Stimulated activated CD8-positive, alpha-beta memory T cell treated with anti-CD3 and anti-CD28 coated beads, Interleukin-7, amount 100 ng/mL, for 48 hours (primary cell): ENCODE measurements around the gene DDAH2.
"Not testable (repeated sequence)": the region's sequence is repeated elsewhere in the genome, so short reads cannot be mapped to it uniquely, and the experiment has no call there.

Source experiments
- DNase-seq, 2 donors: peaks; one replicate each; pipeline ENCODE4 v3.0.0-alpha.2; 2020; ENCODE audit warnings: low read depth in 1 of 2; ENCODE audit errors: extremely low read depth in 1 of 2

DDAH2 gene

GRCh38 chr6:31715022-31715958 is 13.8 kb downstream of the DDAH2 start, which contains the start of gene LY6G6D:
Gene LY6G6D (plus strand): TSS chr6:31715348. CDS start chr6:31715356, 8 bp downstream.
- DNase-seq: no peak

- no peak for DNase-seq
These were observed 15.0 kb downstream of the DDAH2 start for GRCh38 chr6:31713991-31714684.

- no peak for DNase-seq
These were observed 15.6 kb downstream of the DDAH2 start for GRCh38 chr6:31713465-31713864.

GRCh38 chr6:31712296-31712695 is 16.8 kb downstream of the DDAH2 start:
- no peak for DNase-seq

GRCh38 chr6:31711233-31711632 is 17.9 kb downstream of the DDAH2 start:
- DNase-seq: no peak

- DNase-seq: no peak
These were observed 18.4 kb downstream of the DDAH2 start for GRCh38 chr6:31710523-31711219.

GRCh38 chr6:31709157-31709556 is 19.9 kb downstream of the DDAH2 start:
- DNase-seq: not testable (repeated sequence)

- DNase-seq: no peak
These were observed 20.9 kb downstream of the DDAH2 start for GRCh38 chr6:31708224-31708623.

GRCh38 chr6:31707701-31708100 is 21.4 kb downstream of the DDAH2 start:
- DNase-seq: no peak

- DNase-seq: no peak
These were observed 22.5 kb downstream of the DDAH2 start, which contains the start of gene LY6G6F for GRCh38 chr6:31706599-31706998. Gene LY6G6F (plus strand): TSS chr6:31706866. CDS start chr6:31706907, 41 bp downstream.

GRCh38 chr6:31705931-31706330 is 23.2 kb downstream of the DDAH2 start:
- DNase-seq: no peak

GRCh38 chr6:31702819-31703716 is 26.0 kb downstream of the DDAH2 start, which contains the start of gene ABHD16A:
Gene ABHD16A (minus strand): TSS chr6:31703324. CDS start chr6:31703281, 43 bp downstream.
- DNase-seq: peak; percentile 96 to 97

- DNase-seq: peak in 1 of 2 donors; percentile 20
These were observed 26.7 kb downstream of the DDAH2 start for GRCh38 chr6:31702405-31702818.

GRCh38 chr6:31701666-31702404 is 27.3 kb downstream of the DDAH2 start:
- no peak for DNase-seq

- no peak for DNase-seq
These were observed 28.2 kb downstream of the DDAH2 start for GRCh38 chr6:31700740-31701401.

GRCh38 chr6:31697555-31697954 is 31.5 kb downstream of the DDAH2 start:
- no peak for DNase-seq

- DNase-seq: no peak
These were observed 35.6 kb downstream of the DDAH2 start for GRCh38 chr6:31693535-31693934.

- no peak for DNase-seq
These were observed 36.2 kb downstream of the DDAH2 start for GRCh38 chr6:31692886-31693285.

- no peak for DNase-seq
These were observed 36.7 kb downstream of the DDAH2 start for GRCh38 chr6:31692353-31692752.
